GM18873 (cell line): Measurements from ENCODE around the gene ZNF664.

Source experiments
- ATAC-seq: cut with Tn5 transposase; IDR thresholded peaks from one replicate; pipeline ENCODE4 v1.9.1; 2021; ENCODE audit warnings: mild to moderate bottlenecking, moderate library complexity, moderate number of reproducible peaks; ENCODE audit not compliant: unreplicated experiment, low FRiP score

ZNF664 gene

GRCh38 chr12:123987022-123987421, 14.0 kb downstream of the ZNF664 start:
- ATAC-seq = no peak

DNA sequence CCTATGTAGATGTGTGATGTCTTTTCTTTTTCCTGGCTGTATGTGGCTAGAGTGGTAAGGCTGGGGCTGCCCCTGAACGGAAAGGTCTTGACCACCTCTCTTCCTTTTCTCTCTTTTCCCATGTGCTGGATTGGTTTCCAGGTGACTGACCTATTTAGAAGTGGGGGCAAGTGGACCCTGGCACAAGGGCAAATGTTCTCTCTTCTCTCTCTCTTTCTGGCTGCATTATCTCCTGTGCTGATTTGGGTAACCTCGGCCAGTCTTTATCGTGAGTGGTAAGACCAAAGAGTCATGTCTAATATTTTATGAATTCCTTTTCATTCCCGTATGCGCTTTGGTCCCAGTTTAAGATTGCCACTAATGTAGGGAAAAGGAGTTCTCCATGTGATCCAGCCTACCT, 16.2 kb downstream of the ZNF664 start:
- ATAC-seq = no peak

- ATAC-seq = no peak
Observed at GRCh38 chr12:123989753-123990152, 16.7 kb downstream of the ZNF664 start.

DNA sequence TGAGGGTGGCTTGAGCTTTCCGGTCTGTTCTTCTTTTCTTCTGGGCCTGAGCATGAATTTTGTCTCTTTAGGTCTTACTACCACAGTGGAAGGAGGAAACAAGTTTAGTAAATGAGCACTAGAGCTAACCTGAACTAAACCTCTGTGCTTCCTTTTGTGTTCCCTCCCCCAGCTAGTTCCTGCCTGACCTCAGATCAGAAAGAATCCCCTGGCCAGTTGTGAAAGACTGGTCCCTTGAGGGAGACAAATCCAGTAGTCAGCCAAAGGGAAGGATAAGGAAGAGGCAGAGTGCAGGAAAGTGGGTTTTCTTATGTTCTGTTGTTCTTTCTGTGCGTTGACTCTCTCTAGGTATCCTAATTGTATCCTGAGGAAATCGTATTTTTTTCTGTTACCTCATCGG, 17.5 kb downstream of the ZNF664 start:
- no peak for ATAC-seq

DNA sequence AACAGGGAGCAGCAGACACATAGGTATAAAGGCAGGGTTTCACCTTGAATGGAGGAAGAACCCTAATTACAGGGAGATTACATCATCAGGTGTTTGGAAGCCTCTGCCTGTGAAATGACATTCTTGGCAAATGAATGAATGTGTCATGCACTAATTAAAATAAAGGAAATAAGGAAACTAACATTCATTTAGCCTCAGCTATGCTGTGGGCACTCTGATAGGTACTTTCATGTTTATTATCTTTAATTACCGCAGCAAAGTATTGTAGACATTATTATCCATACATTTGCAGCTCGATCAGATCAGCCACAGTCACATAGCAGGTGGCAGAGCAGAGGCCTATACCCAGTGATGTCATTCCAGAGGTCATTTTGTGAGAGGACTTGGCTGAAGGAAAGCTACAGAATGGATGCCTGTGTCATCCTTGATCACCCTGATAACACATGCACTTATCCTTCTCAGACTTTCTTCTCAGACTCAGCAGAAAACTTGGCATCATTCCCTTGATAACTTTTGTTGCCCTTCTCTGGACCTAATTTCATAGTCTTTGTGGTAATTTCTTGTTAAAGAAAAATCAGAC, 18.4 kb downstream of the ZNF664 start:
- ATAC-seq = no peak

- ATAC-seq = no peak
Observed at GRCh38 chr12:123992118-123992825, 19.3 kb downstream of the ZNF664 start.

- no peak for ATAC-seq
Observed at GRCh38 chr12:123995023-123995748, 22.2 kb downstream of the ZNF664 start.

GRCh38 chr12:123996581-123996980, 23.6 kb downstream of the ZNF664 start:
- no peak for ATAC-seq

DNA sequence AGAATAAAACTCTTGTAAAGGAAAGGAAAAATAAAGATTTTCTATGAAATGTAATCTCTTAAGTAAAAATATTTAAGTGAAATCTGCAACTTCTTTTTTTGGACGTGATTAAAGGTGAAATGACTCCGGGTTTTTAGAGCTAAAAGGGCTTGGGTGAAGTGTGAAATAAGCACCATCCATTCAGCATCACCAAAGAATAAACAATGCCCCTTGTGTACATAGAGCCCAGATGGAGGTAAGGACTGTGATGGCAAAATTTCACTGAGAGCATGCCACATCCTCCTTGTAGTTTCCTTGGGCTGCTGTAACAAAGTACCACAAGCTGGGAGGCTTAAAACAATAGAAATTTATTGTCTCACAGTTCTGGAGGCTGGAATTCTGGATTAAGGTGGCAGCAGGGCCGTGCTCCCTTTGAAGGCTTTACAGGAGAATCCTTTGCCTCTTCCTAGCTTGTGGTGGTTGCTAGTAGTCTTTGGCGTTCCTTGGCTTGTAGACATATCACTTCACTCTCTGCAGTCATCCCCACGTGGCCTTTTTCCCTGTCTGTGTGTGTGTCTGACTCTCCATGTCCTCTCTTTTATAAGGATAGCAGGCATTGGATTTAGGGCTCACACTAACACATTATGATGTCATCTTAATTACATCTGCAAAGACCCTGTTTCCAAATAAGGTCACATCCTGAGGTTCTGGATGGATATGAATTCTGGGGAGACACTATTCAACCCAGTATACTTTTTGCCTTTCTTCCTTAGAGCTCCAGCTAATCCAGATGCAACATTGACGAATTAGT, 24.2 kb downstream of the ZNF664 start:
- no peak for ATAC-seq

DNA sequence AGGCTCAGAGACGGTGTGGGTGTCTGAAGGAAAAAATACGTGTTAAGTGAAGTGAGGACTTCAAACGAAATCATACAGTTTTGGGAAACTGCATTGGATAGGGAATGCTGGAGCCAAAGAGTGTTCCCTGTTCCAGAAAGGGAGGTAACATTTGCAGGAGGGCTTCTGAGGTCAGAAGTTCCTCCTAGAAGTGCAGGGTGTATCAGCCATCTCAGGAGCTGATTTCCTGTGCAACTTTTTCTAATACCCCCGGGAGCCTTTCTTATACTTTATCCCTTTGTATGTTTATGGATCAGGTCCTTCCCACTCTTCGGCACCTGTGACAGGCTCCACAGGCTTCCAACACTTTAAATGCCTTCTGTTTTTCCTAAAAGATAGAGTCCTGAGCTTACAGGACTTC, 24.9 kb downstream of the ZNF664 start:
- ATAC-seq = no peak

DNA sequence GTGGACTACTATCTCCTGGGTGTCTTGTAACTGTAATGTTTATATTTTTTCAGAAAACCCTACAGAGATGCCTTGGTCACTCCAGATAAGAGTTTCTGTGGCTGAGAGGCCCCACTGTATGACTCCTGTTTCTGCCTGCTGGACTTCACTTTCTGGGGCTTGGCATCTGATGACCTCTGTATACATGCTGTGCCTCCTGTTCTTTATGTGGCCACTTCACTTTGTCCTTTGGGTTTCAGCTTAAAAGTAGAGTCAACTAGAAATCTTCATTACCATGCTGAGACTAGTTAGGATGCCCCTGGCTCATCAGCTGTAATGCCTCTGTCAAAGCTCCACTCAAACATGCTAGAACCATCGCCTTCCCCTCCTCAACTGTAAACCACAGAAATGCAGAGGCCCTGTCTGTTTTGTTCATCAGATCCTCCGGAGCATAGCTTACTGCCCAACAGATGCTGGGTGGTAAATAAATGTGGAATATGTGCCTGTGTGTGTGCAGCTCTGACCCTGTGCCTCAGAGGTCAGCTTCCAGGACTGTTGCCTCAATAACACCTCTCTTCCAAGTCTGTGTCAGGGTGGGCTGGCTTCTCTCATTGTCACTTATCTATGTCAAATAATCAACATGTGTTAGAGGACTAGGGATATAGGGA, 25.5 kb downstream of the ZNF664 start:
- no peak for ATAC-seq

DNA sequence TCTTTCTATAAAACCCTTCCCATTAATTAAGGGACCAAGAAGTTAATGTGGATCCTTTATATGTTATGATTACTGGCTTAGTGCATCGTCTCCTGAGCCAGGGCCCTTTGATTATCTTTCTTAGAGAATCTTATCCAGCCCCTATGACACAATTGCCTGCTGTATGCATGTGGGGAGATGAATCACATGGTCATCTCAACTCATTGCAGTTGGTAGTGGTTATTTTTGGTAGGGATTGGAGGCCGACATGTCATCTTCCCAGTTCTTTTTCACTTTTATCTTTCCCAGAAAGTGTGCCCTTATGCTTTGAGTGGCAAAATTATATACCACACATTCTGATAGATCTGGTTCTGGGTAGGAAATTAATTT, 26.0 kb downstream of the ZNF664 start:
- ATAC-seq = no peak

DNA sequence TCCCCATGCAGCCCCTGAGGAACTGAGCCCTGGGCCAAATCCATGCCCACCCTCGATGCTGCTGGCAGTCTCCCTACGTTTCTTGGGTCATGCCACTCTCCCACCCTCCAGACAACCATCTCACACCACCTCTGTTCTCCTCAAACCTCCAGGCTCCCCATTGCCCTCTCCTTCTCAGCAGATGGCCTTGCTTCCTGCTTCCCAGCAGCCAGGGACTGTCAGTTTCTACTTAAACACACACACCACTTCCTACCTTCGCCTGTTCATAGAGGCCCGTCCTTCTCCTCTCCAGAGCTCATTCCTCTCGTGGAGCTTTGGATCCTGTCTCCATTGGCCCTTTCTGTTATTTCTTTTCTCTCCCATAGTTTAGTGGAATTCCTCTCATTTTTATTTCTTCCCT, 27.1 kb downstream of the ZNF664 start:
- ATAC-seq = no peak

DNA sequence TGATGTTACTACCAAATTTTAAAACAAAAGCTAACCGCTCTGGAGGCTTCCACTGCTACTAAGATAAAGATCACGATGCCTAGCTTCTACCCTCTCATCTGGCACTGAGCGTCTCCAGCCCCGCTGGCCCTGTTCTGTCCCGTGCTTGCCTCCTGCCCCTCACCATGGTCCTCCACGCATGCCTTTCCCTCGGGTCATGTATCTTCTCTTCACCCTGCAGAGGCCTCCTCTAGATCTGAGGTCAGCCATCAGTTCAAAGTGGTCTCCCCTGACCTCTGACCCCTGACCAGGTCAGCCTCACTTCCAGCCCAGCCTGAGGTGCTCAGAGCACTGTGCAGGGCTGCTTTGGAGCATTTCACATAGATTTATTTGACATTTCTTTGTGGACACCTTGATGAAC, 28.3 kb downstream of the ZNF664 start:
- ATAC-seq = no peak

DNA sequence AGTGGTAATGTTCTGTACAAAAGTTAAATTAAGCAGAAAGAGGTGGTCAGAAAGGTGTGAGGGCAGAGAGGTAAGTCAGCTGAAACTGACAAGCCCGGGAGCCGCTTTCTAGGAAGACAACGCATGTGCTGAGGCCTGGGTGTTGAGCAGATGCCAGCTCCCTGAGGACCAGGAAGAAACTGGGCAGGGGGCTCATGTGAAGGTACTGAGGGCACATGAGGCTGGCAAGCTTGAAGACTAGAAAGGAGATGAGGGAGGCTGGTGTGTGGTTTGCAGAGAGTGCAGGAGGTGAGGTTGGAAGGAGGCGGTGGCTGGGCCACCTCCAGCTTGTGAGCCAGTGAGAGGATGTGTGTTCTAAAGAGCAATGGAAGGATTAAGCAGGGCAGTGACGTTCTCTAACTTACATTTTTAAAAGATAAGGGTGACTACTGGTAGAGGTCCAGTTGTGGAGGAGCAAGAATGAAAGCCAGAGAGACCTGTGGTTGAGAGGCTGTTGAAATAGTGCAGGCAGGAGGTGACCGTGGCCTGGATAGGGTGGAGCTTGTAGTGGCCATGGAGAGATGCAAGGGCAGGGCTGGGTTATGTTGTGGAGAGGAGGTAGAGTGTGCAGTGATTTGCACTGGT, 29.1 kb downstream of the ZNF664 start:
- ATAC-seq = no peak

GRCh38 chr12:124002654-124003053, 29.6 kb downstream of the ZNF664 start:
- no peak for ATAC-seq

GRCh38 chr12:124004233-124004875, 31.3 kb downstream of the ZNF664 start:
- no peak for ATAC-seq

DNA sequence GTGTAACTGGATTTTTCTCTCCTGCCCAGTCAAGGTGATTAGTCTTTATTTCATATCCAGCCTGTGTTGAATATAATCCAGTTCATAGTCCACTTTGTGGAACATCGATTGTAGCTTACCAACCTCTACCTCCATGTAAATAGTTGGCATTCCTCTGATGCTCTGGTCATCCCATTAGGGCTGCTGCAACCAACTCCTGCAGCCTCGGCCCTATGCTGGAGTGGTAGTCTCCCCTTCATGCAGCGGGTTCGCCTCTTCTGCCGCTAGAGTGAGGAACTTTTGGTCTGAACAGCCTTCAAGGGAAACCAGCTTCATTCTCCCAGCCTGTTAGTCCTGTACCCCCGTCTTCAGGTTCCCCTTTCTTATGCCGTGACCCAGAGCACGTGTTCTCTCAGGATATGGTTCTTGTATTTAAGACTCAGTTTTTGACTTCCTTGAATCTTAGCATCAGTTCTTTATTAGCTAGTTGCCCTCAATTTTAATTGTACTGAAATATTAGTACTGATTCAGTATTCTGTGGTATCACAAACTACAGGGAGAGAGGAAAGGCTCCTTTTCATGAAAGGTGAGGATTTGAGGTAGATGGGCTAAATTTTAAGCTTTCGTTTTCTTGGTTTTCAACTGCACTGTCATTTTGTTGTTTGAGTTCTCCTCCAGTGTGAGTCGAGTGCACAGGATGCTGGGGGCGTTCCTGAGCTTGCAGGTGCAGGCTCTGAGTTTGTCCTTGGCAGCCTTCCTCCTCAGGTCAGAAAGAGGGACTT, 33.2 kb downstream of the ZNF664 start:
- no peak for ATAC-seq
